ENCODE measurements around the gene KDM4B.

The KDM4B gene

GRCh38 chr19:5141850-5142724, 173.2 kb downstream of the KDM4B start:
- no peak for DNase-seq

GRCh38 chr19:5142725-5143097, 173.8 kb downstream of the KDM4B start:
- DNase-seq, result no peak

DNA sequence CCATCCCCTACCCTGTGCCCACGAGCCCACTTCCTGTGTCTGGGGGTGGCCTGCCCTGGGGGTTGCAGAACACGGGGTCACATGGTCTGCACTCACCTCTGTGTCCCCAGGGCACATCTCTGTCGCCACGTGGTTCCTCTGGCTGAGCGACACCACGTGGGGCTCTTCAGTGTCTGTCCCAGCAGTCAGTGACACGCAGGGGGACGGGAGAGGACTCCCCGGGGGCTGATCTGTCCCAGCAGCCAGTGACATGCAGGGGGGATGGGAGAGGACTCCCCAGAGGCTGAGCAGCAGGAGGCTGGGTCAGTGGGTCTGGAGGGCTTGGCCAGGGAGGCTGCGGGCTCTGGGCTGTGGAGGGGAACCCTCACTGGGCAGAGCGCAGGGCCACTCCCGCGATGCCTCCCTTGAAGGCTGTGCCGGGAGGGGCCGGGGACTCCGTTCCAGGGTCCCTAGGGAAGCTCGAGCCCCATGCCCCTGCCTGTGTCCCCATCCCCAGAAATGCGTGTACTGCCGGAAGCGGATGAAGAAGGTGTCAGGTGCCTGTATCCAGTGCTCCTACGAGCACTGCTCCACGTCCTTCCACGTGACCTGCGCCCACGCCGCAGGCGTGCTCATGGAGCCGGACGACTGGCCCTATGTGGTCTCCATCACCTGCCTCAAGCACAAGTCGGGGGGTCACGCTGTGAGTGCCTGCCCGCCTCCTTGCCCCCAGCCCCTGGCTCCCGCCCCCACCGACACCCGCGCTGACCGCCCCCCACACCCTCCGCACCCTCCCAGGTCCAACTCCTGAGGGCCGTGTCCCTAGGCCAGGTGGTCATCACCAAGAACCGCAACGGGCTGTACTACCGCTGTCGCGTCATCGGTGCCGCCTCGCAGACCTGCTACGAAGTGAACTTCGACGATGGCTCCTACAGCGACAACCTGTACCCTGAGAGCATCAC, 174.8 kb downstream of the KDM4B start:
- no peak for DNase-seq

GRCh38 chr19:5144545-5145179, 175.7 kb downstream of the KDM4B start:
- DNase-seq, result no peak

DNA sequence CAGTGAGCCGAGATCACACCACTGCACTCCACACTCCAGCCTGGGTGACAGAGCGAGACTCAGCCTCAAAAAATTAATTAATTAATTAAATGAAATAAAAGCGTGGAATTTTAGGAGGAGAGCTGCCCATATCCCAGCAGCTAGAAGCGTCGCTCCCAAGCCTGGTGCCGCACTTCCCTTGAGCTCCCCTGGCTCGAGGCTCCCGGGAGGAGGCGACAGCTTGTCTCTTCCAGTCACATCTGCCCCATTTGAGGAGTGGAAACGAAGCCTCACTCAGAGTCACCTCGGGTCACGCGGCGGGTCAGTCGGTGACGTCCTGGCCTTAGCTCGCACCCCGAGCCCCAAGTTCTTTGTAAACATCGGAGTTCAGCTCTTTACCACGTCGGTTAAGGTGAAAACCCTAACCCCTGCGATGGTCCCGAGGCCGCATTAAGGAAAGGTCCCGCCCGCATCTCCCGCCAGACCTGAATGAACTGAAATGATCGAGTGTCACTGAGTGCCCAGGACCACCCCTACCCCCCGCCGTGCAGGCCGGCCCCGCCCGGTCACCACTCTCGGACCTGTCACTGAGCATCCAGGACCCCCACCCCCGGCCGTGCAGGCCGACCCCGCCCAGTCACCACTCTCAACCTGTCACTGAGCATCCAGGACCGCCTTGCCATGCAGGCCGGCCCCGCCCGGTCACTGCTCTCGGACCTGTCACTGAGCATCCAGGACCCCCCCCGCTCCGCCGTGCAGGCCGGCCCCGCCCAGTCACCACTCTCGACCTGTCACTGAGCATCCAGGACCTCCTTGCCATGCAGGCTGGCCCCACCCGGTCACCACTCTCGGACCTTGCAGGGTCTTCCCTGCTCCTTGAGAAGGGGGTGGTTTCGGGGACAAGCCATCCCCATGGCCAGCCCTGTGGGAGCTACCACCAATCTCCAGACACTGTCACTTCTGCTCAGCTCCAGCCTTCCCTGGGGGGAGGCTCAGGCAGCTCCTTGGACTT, 176.9 kb downstream of the KDM4B start:
- no peak for DNase-seq

GRCh38 chr19:5147074-5147977, 178.4 kb downstream of the KDM4B start:
- no peak for DNase-seq

DNA sequence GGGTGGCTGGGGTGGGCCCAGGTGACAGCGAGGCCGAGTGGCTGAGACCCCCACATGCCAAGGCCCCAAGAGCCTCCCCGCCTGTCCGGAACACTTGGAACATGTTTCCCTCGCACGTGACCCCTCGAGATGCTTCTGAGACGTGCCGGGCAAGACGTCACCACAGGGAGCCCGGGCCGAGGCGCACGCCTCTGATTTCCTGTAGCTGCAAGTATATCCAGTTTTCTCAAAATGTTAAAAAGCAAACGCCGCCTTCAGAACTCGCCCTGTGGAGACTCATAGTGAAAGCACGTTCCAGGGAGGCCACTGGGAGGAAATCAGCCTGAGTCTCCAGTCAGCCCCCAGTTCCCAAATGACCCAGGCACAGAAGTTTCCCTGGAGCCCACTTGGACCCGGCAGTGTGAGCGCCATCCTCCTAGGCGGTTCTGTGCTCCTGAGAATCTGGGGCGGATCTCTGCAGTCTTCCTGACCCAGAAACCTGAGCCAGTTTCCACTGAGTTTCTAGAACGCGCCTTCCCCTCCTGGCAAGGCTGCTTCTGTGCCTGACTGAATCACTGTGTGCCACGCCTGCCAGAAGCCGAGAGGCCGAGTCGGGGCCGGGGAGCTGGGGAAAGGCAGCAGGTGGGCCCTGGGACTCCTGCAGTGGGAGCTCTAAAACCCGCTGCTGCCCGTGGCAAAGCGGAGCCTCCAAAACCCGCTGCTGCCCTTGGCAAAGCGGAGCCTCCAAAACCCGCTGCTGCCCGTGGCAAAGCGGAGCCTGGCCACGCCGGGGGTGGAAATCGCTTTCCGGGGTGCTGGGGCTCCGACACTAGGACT, 179.3 kb downstream of the KDM4B start:
- no peak for DNase-seq

- DNase-seq, result no peak
Measured at GRCh38 chr19:5148794-5149190, 179.9 kb downstream of the KDM4B start.

DNA sequence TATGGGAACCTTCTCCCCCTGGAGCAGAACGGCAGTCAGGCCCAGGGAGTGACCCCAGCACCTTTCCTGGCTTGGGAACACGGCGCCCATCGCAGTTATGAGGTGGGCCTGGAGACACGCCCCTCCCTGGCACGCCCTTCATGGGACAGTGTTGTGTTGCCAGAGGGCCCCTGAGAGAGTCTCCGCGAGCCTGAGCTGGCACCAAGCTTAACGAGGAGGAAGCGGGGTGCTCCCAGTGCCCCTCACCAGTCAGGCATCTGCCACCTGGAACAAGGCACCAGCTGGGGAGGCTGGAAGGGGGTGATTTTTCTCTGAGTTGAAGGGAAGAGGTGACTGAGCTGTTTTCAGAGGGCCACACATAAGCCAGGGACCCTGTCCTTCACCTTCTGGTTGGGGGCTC, 180.6 kb downstream of the KDM4B start:
- no peak for DNase-seq

- DNase-seq, result no peak
Measured at GRCh38 chr19:5149932-5150901, 181.3 kb downstream of the KDM4B start.

- DNase-seq, result no peak
Measured at GRCh38 chr19:5150902-5151741, 182.2 kb downstream of the KDM4B start.

DNA sequence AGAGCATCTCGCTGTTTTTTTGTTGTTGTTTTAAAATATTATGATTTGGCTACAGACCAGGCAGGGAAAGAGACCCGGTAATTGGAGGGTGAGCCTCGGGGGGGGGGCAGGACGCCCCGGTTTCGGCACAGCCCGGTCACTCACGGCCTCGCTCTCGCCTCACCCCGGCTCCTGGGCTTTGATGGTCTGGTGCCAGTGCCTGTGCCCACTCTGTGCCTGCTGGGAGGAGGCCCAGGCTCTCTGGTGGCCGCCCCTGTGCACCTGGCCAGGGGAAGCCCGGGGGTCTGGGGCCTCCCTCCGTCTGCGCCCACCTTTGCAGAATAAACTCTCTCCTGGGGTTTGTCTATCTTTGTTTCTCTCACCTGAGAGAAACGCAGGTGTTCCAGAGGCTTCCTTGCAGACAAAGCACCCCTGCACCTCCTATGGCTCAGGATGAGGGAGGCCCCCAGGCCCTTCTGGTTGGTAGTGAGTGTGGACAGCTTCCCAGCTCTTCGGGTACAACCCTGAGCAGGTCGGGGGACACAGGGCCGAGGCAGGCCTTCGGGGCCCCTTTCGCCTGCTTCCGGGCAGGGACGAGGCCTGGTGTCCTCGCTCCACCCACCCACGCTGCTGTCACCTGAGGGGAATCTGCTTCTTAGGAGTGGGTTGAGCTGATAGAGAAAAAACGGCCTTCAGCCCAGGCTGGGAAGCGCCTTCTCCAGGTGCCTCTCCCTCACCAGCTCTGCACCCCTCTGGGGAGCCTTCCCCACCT, 183.3 kb downstream of the KDM4B start:
- DNase-seq, result no peak

GRCh38 chr19:5152767-5153532, 184.0 kb downstream of the KDM4B start:
- DNase-seq, result no peak

DNA sequence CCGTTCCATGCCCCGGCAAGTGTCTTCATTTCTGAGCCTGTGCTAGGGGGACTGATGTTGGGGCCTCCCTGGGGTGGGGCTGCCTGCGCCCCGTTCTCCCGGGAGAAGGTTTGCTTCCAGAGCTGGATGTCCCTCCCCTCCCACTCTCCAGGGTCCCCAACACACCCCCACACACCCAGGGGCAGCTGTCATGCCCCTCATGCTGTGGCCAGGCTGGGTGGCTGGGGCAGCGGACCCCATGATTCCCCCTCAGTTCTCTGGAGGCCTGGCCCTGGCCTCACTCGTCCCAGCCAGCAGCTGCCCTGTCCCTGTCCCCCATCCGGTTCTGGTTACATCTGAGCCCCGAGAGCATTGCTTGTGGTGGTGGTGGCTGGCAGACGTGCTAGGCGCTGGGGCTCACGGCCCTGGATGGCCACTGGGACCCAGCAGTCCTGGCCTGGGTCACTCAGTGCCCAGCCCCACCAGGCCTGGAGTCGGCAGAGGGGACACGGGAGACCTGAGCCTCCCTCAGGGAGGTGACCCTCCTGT, 184.8 kb downstream of the KDM4B start:
- DNase-seq, result no peak

- DNase-seq, result no peak
Measured at GRCh38 chr19:5154129-5154798, 185.4 kb downstream of the KDM4B start.
